Measurements from ENCODE around the gene NETO2. TPM values are rescaled to one million over a fixed set of nuclear protein-coding genes. Genes with fewer than 3 reads are reported as not detected.

NETO2 gene
- polyA plus RNA-seq, 1 donor from 2014 or later, result 101 TPM

DNA sequence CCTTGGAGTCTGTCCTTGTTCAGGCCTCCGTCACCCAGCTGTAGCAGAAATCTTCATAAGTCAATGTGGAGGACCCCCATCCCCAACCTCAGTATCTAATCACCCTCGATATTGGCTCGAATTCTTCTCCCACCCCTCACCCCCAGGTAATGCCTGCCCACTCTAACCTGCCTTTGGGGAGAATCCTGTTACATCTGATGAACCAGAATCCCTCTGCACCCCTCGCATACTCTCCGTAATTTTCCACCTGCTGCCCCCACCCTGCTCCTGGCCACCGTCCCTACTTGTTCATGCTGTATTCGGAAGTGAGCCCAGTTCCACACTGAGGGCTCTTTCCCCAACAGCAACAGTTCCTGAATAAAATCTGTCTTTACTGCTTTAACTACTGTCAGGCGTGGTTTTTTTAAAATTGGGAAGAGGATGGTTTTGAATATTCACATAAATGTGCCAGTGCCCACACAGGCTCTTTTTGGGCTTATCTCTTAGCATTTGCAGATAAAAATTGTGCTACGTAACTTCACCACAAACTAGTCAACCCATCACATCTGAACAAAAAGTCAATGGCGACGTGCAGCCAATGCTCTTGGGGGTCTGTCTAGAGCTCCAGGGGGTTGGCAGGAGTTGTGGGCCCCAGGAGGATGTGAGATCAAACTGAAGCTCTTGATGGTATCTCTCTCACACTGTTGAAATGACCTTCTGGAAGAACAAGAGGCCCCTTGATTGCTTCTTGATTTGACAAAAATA, 73.7 kb downstream of the NETO2 start:
- Histone ChIP-seq H2AFZ (ENCODE audit: low read depth, low read length) (no peak overlapping the region), H3F3A (ENCODE audit: insufficient read depth, low read length, poor library complexity, severe bottlenecking) (no peaks in the 10 kb centered on the region), H3K9me3 (ENCODE audit: low read length) (no peaks in the 10 kb centered on the region), H3K9me2 (ENCODE audit: insufficient read depth, low read length) (no peaks in the 10 kb centered on the region), H3K79me2 (replicated peaks; ENCODE audit: insufficient read depth, low read length) (no peaks in the 10 kb centered on the region), H3K4me2 (ENCODE audit: low read length) (no peak overlapping the region), H3K27me3 (ENCODE audit: insufficient read depth, low read depth, low read length) (no peaks in the 10 kb centered on the region), H3K27ac (ENCODE audit: low read length) (no peak overlapping the region), H3K36me3 (ENCODE audit: insufficient read depth, low read length) (no peaks in the 10 kb centered on the region), H3K9ac (ENCODE audit: low read length) (no peak overlapping the region), H4K20me1 (ENCODE audit: insufficient read depth) (no peaks in the 10 kb centered on the region), H3K4me3 (ENCODE audit: low read length) (no peak overlapping the region)
- TF ChIP-seq EZH2 (IDR thresholded peaks at IDR 0.05; ENCODE audit: borderline replicate concordance, insufficient read depth, low read length, poor library complexity, severe bottlenecking), result no peak
- TF ChIP-seq POLR2AphosphoS5 (IDR thresholded peaks at IDR 0.05), result no peak
- TF ChIP-seq, protein P1, sequence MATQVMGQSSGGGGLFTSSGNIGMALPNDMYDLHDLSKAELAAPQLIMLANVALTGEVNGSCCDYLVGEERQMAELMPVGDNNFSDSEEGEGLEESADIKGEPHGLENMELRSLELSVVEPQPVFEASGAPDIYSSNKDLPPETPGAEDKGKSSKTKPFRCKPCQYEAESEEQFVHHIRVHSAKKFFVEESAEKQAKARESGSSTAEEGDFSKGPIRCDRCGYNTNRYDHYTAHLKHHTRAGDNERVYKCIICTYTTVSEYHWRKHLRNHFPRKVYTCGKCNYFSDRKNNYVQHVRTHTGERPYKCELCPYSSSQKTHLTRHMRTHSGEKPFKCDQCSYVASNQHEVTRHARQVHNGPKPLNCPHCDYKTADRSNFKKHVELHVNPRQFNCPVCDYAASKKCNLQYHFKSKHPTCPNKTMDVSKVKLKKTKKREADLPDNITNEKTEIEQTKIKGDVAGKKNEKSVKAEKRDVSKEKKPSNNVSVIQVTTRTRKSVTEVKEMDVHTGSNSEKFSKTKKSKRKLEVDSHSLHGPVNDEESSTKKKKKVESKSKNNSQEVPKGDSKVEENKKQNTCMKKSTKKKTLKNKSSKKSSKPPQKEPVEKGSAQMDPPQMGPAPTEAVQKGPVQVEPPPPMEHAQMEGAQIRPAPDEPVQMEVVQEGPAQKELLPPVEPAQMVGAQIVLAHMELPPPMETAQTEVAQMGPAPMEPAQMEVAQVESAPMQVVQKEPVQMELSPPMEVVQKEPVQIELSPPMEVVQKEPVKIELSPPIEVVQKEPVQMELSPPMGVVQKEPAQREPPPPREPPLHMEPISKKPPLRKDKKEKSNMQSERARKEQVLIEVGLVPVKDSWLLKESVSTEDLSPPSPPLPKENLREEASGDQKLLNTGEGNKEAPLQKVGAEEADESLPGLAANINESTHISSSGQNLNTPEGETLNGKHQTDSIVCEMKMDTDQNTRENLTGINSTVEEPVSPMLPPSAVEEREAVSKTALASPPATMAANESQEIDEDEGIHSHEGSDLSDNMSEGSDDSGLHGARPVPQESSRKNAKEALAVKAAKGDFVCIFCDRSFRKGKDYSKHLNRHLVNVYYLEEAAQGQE (IDR thresholded peaks at IDR 0.05; ENCODE audit: borderline replicate concordance), result no peak
- no peak for TF ChIP-seq MXI1 (conservative IDR thresholded peaks at IDR 0.05; ENCODE audit: poor library complexity, severe bottlenecking)
- no peak for TF ChIP-seq EP300 (conservative IDR thresholded peaks at IDR 0.05; ENCODE audit: poor library complexity, severe bottlenecking)
- no peak for TF ChIP-seq SMC3 (conservative IDR thresholded peaks at IDR 0.05; ENCODE audit: poor library complexity)

DNA sequence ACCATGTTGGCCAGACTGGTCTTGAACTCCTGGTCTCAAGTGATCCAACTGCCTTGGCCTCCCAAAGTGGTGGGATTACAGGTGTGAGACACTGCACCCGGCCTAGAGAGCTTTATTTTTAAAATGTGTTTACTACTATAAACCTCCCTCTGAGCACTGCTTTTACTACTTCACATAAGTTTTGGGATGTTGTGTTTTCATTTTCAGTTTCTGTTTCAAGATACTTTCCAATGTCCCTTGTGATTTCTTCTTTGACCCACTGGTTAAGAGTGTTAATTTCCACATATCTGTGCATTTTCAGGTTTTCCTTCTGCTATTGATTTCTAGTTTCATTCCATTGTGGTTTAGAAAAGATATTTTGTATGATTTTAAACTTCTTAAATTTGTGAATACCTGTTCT, 74.4 kb downstream of the NETO2 start:
- Histone ChIP-seq H3F3A (ENCODE audit: insufficient read depth, low read length, poor library complexity, severe bottlenecking) (no peaks in the 10 kb centered on the region), H3K4me3 (ENCODE audit: low read length) (no peak overlapping the region), H2AFZ (ENCODE audit: low read depth, low read length) (no peak overlapping the region), H3K9me2 (ENCODE audit: insufficient read depth, low read length) (no peaks in the 10 kb centered on the region), H3K9ac (ENCODE audit: low read length) (no peak overlapping the region), H3K9me3 (ENCODE audit: low read length) (no peaks in the 10 kb centered on the region), H3K27me3 (ENCODE audit: insufficient read depth, low read depth, low read length) (no peaks in the 10 kb centered on the region), H4K20me1 (ENCODE audit: insufficient read depth) (no peaks in the 10 kb centered on the region), H3K36me3 (ENCODE audit: insufficient read depth, low read length) (no peaks in the 10 kb centered on the region), H3K27ac (ENCODE audit: low read length) (no peak overlapping the region), H3K4me2 (ENCODE audit: low read length) (no peak overlapping the region), H3K79me2 (replicated peaks; ENCODE audit: insufficient read depth, low read length) (no peaks in the 10 kb centered on the region)
- no peak for TF ChIP-seq TAF1 (IDR thresholded peaks at IDR 0.05; ENCODE audit: low read depth)
- TF ChIP-seq EP300 (conservative IDR thresholded peaks at IDR 0.05; ENCODE audit: poor library complexity, severe bottlenecking), result no peak
- TF ChIP-seq, protein P1 (IDR thresholded peaks at IDR 0.05; ENCODE audit: borderline replicate concordance), result no peak
- no peak for TF ChIP-seq SMC3 (conservative IDR thresholded peaks at IDR 0.05; ENCODE audit: poor library complexity)
- TF ChIP-seq POLR2AphosphoS5 (IDR thresholded peaks at IDR 0.05), result no peak
- no peak for TF ChIP-seq EZH2 (IDR thresholded peaks at IDR 0.05; ENCODE audit: borderline replicate concordance, insufficient read depth, low read length, poor library complexity, severe bottlenecking)
- no peak for TF ChIP-seq RAD21 (conservative IDR thresholded peaks at IDR 0.05)
- TF ChIP-seq, protein P2, sequence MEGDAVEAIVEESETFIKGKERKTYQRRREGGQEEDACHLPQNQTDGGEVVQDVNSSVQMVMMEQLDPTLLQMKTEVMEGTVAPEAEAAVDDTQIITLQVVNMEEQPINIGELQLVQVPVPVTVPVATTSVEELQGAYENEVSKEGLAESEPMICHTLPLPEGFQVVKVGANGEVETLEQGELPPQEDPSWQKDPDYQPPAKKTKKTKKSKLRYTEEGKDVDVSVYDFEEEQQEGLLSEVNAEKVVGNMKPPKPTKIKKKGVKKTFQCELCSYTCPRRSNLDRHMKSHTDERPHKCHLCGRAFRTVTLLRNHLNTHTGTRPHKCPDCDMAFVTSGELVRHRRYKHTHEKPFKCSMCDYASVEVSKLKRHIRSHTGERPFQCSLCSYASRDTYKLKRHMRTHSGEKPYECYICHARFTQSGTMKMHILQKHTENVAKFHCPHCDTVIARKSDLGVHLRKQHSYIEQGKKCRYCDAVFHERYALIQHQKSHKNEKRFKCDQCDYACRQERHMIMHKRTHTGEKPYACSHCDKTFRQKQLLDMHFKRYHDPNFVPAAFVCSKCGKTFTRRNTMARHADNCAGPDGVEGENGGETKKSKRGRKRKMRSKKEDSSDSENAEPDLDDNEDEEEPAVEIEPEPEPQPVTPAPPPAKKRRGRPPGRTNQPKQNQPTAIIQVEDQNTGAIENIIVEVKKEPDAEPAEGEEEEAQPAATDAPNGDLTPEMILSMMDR (IDR thresholded peaks at IDR 0.05; ENCODE audit: poor library complexity, severe bottlenecking), result no peak
- TF ChIP-seq MXI1 (conservative IDR thresholded peaks at IDR 0.05; ENCODE audit: poor library complexity, severe bottlenecking), result no peak

Data from neural cell (in vitro differentiated cells).